Esophagus squamous epithelium (tissue), 5 donors: ENCODE results near the gene WDR73. TPM values are rescaled to one million over a fixed set of nuclear protein-coding genes. Genes with fewer than 3 reads are reported as not detected.

Experiments
- DNase-seq: peaks from one replicate; lab custom pipeline; 2025; lab: John Stamatoyannopoulos, UW
- H3K27ac ChIP-seq, 4 donors: fragments of 200-600 bp; sonication (generic); one replicate each; pipeline ENCODE4 v1.5.1; 2016 to 2019; ENCODE audit warnings: mild to moderate bottlenecking in 1 of 4
- H3K27me3 ChIP-seq, 4 donors: fragments of 200-600 bp; sonication (generic); 1 replicate in 3 of 4; 2 replicates in 1 of 4; pipeline versions ENCODE4 v1.5.1 to v1.6.0; 2017 to 2021; ENCODE audit warnings: antibody characterized with exemption in 1 of 4
- H3K36me3 ChIP-seq, 3 donors: fragments of 200-600 bp; sonication (generic); one replicate each; pipeline ENCODE4 v1.5.1; 2016 to 2019
- H3K4me1 ChIP-seq, 3 donors: fragments of 200-600 bp; sonication (generic); one replicate each; pipeline ENCODE4 v1.5.1; 2017 to 2019
- H3K4me3 ChIP-seq, 4 donors: fragments of 200-600 bp; sonication (generic); 1 replicate in 3 of 4; 2 replicates in 1 of 4; pipeline ENCODE4 v1.5.1; 2016 to 2019; ENCODE audit warnings: mild to moderate bottlenecking in 2 of 4, moderate library complexity in 1 of 4
- H3K9me3 ChIP-seq, 3 donors: fragments of 200-600 bp; sonication (generic); one replicate each; pipeline ENCODE4 v1.5.1; 2016 to 2019
- POLR2A ChIP-seq, 4 donors: fragments of 450-650 bp; IDR thresholded peaks; one replicate each; pipeline ENCODE4 v1.6.1; 2017; ENCODE audit warnings: antibody characterized with exemption in 4 of 4, mild to moderate bottlenecking in 4 of 4, moderate library complexity in 3 of 4
- WGBS, 2 donors: methylation state at CpG; one replicate each; pipeline ENCODE4 v1.1.5; 2018; 5-methylcytosine and 5-hydroxymethylcytosine counted together
- intact Hi-C: fragments of 100-400 bp; cut with DNase I; formaldehyde crosslinking; loops from one replicate; pipeline ENCODE4 v1.15.0; 2022
- total RNA-seq, 4 donors: library from RNA; depleted of rRNA; stranded (reverse); fragments of >200 nt; gene quantifications; one replicate each; pipeline ENCODE4 v1.1.0, GENCODE V29; 2016
- TF ChIP-seq, protein P1 (sequence below), 6 experiments: fragments of 450-650 bp in 4 of 6; fragments of 200-600 bp in 2 of 6; sonication (generic) in 2 of 6; IDR thresholded peaks; one replicate each; pipeline ENCODE4 v1.5.1; 2016 to 2019; ENCODE audit warnings: antibody characterized with exemption in 6 of 6, mild to moderate bottlenecking in 4 of 6, moderate library complexity in 4 of 6
- donor health status: DM: yes; HTN: yes; CAD: no.

The WDR73 gene
- total RNA-seq, 4 donors from 2014 or later = 14.1 to 27.5 (median 16.5) TPM

DNA sequence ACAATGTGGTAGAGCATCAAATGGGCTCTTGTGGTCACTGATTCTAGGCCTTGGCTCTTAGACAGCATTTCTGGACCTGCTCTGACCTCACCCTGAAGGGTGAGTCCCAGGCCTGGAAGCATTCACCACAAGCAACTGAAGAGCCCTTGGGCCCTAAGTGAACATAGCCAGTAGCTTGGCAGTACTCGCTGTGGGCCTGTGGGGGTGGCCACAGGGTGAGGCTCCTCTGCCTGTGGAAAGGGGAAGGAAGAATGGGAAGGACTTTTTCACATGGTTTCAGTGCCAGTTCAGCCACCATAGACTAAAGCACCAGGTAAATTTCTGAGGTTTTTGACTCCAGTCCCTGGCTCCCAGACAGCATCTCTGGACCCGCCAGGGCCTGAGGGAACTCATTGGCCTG, 58.4 kb downstream of the WDR73 start:
- no peak overlapping the region for H3K27ac ChIP-seq

DNA sequence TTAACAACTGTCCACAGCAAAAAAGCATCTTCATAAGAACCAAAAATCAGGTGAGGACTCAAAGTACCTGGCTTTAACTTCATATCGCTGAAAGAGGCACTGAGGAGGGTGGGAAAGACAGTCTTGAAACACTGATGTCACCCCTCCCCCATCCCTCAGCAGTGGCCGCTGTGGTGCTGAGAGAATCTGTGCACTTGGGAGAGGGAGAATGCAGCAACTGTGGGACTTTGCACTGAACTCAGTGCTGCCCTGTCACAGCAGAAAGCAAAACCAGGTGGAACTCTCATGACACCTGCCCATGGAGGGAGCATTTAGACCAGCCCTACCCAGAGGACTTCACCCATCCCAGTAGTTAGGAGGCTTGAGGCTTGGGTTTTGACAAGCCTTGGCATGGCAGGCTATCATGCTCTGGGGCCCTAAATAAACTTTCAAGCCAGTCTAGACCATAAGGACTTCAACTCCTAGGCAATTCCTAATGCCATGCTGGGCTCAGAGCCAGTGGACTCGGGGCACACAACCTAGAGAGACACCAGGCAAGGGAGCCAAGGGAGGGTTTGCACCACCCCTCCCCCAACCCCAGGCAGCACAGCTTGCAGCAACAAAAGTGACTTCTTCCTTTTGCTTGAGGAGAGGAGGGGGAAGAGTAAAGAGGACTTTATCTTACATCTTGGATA, 59.3 kb downstream of the WDR73 start:
- H3K27me3 ChIP-seq = no peaks in the 10 kb centered on the region
- H3K36me3 ChIP-seq = no peaks in the 10 kb centered on the region
- 64 to 84% methylated on average over 2 to 3 of the region's 3 CpGs for WGBS, 2 donors
- no peak for TF ChIP-seq POLR2A (IDR thresholded peaks at IDR 0.05)
- TF ChIP-seq, protein P1, sequence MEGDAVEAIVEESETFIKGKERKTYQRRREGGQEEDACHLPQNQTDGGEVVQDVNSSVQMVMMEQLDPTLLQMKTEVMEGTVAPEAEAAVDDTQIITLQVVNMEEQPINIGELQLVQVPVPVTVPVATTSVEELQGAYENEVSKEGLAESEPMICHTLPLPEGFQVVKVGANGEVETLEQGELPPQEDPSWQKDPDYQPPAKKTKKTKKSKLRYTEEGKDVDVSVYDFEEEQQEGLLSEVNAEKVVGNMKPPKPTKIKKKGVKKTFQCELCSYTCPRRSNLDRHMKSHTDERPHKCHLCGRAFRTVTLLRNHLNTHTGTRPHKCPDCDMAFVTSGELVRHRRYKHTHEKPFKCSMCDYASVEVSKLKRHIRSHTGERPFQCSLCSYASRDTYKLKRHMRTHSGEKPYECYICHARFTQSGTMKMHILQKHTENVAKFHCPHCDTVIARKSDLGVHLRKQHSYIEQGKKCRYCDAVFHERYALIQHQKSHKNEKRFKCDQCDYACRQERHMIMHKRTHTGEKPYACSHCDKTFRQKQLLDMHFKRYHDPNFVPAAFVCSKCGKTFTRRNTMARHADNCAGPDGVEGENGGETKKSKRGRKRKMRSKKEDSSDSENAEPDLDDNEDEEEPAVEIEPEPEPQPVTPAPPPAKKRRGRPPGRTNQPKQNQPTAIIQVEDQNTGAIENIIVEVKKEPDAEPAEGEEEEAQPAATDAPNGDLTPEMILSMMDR (IDR thresholded peaks at IDR 0.05) = no peak
- H3K27ac ChIP-seq = no peak overlapping the region
- intact Hi-C loops = no loop called here
- no peak for DNase-seq
- no peaks in the 10 kb centered on the region for H3K9me3 ChIP-seq
- peaks cover 0 to 13% (median 2%) of the 10 kb centered on the region in 3 donors for H3K4me1 ChIP-seq
- H3K4me3 ChIP-seq = no peak overlapping the region

More for the DNA sequence above, 58.4 kb downstream of the WDR73 start:
- TF ChIP-seq, protein P1 (IDR thresholded peaks at IDR 0.05) = no peak
- no peak for TF ChIP-seq POLR2A (IDR thresholded peaks at IDR 0.05)
- Histone ChIP-seq H3K4me1 (peaks cover 0 to 18% (median 4%) of the 10 kb centered on the region in 3 donors), H3K4me3 (no peak overlapping the region), H3K36me3 (no peaks in the 10 kb centered on the region), H3K9me3 (no peaks in the 10 kb centered on the region), H3K27me3 (no peaks in the 10 kb centered on the region)
- intact Hi-C loops = no loop called here
- no peak for DNase-seq
- WGBS, 2 donors = 86% methylated on average over 2 of the region's 2 CpGs; no CpG with 5 or more reads in 1 of the 2 donors

DNA sequence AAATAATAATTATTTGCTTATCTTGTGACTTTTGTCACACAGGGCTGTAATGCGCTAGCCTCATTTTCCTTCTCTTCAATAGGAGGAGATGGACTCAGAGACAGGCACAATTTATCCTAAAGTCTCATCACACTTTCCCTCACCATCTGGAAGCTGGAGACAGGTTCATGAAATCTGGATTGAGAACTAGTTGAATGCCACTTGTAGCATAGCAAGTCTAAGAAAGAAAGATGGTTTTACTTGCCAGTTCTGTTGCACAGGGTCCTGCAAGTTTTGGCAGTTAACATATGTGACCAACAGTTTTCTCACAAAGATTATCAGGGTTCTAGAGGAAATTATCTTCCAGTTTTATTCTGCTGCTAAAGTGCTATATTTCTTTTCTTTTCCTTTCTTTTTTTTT, 62.3 kb downstream of the WDR73 start:
- WGBS, 2 donors = 93 to 94% methylated on average over 1 of the region's 1 CpG
- intact Hi-C loops = no loop called here
- DNase-seq = no peak

DNA sequence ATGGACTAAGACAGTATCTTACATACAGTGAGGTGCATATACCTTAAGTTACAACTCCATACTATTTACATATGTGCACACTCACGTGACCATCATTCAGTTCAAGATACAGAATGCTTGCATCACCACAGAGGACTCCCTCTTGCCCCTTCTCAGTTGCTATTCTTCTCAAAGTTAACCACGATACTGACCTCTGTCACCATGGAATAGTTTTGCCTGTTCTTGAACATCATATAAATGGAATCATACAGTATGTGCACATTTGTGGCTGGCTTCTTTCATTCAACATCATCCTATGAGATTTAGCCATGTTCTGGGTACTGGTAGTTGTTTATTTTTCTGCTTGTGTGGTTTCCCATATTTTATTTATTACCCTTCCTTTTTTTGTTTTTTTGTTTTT, 63.7 kb downstream of the WDR73 start:
- peaks cover 4 to 25% (median 9%) of the 10 kb centered on the region in 3 donors for H3K4me1 ChIP-seq
- no peak overlapping the region for H3K4me3 ChIP-seq
- no peaks in the 10 kb centered on the region for H3K36me3 ChIP-seq
- intact Hi-C loops = no loop called here
- WGBS, 2 donors = 75 to 81% methylated on average over 2 of the region's 2 CpGs
- no peaks in the 10 kb centered on the region for H3K9me3 ChIP-seq
- no peak for DNase-seq
- H3K27me3 ChIP-seq = no peaks in the 10 kb centered on the region
- TF ChIP-seq, protein P1 (IDR thresholded peaks at IDR 0.05) = no peak
- no peak for TF ChIP-seq POLR2A (IDR thresholded peaks at IDR 0.05)
- H3K27ac ChIP-seq = no peak overlapping the region

More for the DNA sequence above, 62.3 kb downstream of the WDR73 start:
- Histone ChIP-seq H3K4me3 (no peak overlapping the region), H3K36me3 (no peaks in the 10 kb centered on the region), H3K27me3 (no peaks in the 10 kb centered on the region), H3K27ac (no peak overlapping the region), H3K9me3 (no peaks in the 10 kb centered on the region), H3K4me1 (peaks cover 4 to 17% (median 9%) of the 10 kb centered on the region in 3 donors)
- TF ChIP-seq, protein P1 (IDR thresholded peaks at IDR 0.05) = no peak
- TF ChIP-seq POLR2A (IDR thresholded peaks at IDR 0.05) = no peak

Other genes with a start within 250 kb of the WDR73 start
- gene ZSCAN2, start 53.3 kb downstream of the WDR73 start, total RNA-seq = 1 to 10 TPM in 2 of 4 donors, under 1 TPM in 2; 0.45 to 9.5 (median 2.6) TPM
- gene NMB, start 3.9 kb upstream of the WDR73 start, total RNA-seq = 10 to 100 TPM in 3 of 4 donors, 1 to 10 TPM in 1; 2.3 to 20.6 (median 11.0) TPM
- 100 to 1,000 TPM in 1 of 4 donors, 10 to 100 TPM in 3; 54.1 to 103 (median 72.8) TPM for gene SEC11A, start 61.9 kb upstream of the WDR73 start, total RNA-seq
- 10 to 100 TPM in 3 of 4 donors, 1 to 10 TPM in 1; 8.0 to 12.2 (median 10.3) TPM for gene ZNF592, start 94.3 kb upstream of the WDR73 start, total RNA-seq
- gene ALPK3, start 163.1 kb upstream of the WDR73 start, total RNA-seq = 1 to 10 TPM; 1.8 to 4.2 (median 2.7) TPM
- gene SLC28A1, start 230.4 kb upstream of the WDR73 start, total RNA-seq = not detected